Lower lobe of right lung (tissue), 2 donors: Measurements from ENCODE around the gene AGAP2. TPM values are rescaled to one million over a fixed set of nuclear protein-coding genes. Genes with fewer than 3 reads are reported as not detected.

Experiments
- ATAC-seq, 2 donors: fragments of 200-7000 bp; cut with Tn5 transposase; one replicate each; pipeline ENCODE4 v1.9.1; 2020 to 2022; ENCODE audit warnings: mild to moderate bottlenecking in 2 of 2, moderate library complexity in 2 of 2
- DNase-seq: peaks from one replicate; pipeline ENCODE4 v3.0.0-alpha.2; 2020
- H3K27ac ChIP-seq: fragments of 200-600 bp; one replicate; pipeline ENCODE4 v1.8.0; 2022
- H3K27me3 ChIP-seq: fragments of 200-600 bp; one replicate; pipeline ENCODE4 v1.8.0; 2022; ENCODE audit warnings: low read depth
- H3K36me3 ChIP-seq: fragments of 200-600 bp; one replicate; pipeline ENCODE4 v1.8.0; 2022; ENCODE audit warnings: mild to moderate bottlenecking
- H3K4me1 ChIP-seq: fragments of 200-600 bp; one replicate; pipeline ENCODE4 v1.8.0; 2022
- H3K4me3 ChIP-seq: fragments of 200-600 bp; one replicate; pipeline ENCODE4 v1.8.0; 2022; ENCODE audit warnings: mild to moderate bottlenecking
- H3K9me3 ChIP-seq: fragments of 200-600 bp; one replicate; pipeline ENCODE4 v1.8.0; 2022
- intact Hi-C: fragments of 100-400 bp; cut with DNase I; formaldehyde crosslinking; loops from one replicate; pipeline ENCODE4 v1.11.0; 2022
- total RNA-seq: library from RNA; stranded (reverse); fragmentation: NEBNext Ultra II Directional; extraction: Animal tissue kit (Norgen Biotek cat#: 25700); gene quantifications from one replicate; pipeline ENCODE4 v1.2.1, GENCODE V29; 2021
- TF ChIP-seq, protein P1 (sequence below): fragments of 200-600 bp; IDR thresholded peaks from one replicate; pipeline ENCODE4 v1.8.0; 2022; ENCODE audit warnings: antibody characterized with exemption, mild to moderate bottlenecking
- donor health status: DM: no; HTN: yes; CAD: no; lungs with severe emphysema.

Gene AGAP2
- total RNA-seq, 1 donor from 2014 or later = 5.7 TPM

DNA sequence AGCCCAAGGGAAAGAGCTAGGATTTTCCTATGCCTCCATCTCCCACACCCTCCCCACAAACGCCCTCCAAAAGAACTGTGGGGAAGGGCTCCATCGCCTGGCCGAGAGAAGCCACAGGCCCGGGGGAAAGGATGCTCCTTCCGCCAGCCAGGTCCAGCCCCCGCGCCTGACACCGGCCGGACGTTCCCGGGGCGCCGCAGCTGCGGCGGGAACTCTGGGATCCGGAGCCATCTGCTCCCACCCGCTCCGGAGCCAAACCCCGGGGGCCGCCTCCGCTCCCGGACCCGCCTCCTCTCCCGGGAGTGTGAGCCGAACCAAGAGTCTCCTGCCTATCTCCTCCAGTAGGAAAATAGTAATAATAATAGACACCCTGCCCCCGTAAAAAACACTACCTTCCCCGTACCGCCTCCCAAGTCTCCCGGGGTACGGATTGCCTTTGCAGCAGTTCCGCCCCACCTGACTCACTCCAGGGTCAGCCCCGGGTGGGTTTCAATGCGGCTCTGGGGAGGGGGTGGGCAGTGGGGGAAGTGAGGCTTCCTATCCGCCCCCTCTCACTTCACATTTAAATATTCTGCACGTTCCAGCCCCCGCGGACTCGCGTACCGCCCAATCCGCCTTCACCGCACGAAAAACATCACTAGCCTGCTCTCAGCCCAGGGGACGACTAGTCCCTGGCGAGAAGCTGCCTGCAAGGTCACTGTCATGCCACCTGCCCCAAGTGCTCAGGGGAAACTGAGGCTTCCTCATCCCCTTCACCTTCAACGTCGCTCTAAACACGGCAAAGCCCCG lies 2.4 kb downstream of the AGAP2 start:
- DNase-seq = no peak
- intact Hi-C loops = no loop called here

DNA sequence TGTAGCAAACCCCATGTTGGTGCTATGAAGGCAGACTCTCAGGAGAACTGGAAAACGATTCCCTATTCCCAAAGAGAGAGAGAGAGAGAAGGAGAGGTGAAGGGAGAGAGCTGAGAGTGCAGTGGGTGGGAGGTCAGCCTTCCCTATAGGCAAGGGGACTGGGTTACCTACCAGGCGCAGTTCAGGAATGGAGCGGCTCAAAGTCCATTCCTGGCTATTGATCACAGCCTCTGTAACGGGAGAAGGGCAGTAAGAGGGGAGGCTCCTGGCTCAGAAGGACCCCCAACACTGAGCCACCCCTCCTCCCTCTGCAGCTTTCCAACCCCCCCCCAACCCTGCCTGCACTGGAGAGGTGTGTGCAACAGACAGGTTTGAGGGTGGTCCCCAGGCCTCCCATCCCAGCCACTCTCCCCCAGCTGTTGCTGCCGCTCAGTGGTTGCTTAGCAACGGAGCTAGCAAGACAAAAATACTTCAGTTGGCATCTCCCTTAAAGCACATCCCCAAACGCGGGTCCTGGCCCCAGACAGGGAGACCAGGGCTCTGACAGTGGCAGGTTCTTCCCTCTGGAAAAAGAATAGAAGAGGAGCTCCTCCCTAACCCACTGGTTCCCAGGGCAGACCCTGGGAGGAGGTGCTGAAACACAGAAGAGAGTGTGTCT lies 3.2 kb downstream of the AGAP2 start:
- Histone ChIP-seq H3K27ac (no peak overlapping the region), H3K27me3 (peaks cover 66% of the 10 kb centered on the region), H3K36me3 (peaks cover 9% of the 10 kb centered on the region), H3K4me1 (peaks cover 36% of the 10 kb centered on the region), H3K9me3 (no peaks in the 10 kb centered on the region), H3K4me3 (no peak overlapping the region)
- DNase-seq = no peak
- intact Hi-C loops = no loop called here
- TF ChIP-seq, protein P1, sequence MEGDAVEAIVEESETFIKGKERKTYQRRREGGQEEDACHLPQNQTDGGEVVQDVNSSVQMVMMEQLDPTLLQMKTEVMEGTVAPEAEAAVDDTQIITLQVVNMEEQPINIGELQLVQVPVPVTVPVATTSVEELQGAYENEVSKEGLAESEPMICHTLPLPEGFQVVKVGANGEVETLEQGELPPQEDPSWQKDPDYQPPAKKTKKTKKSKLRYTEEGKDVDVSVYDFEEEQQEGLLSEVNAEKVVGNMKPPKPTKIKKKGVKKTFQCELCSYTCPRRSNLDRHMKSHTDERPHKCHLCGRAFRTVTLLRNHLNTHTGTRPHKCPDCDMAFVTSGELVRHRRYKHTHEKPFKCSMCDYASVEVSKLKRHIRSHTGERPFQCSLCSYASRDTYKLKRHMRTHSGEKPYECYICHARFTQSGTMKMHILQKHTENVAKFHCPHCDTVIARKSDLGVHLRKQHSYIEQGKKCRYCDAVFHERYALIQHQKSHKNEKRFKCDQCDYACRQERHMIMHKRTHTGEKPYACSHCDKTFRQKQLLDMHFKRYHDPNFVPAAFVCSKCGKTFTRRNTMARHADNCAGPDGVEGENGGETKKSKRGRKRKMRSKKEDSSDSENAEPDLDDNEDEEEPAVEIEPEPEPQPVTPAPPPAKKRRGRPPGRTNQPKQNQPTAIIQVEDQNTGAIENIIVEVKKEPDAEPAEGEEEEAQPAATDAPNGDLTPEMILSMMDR = no peak
- no peak for ATAC-seq

More for the DNA sequence above, 2.4 kb downstream of the AGAP2 start:
- H3K27me3 ChIP-seq = peaks cover 65% of the 10 kb centered on the region
- H3K4me3 ChIP-seq = peak overlapping the region; percentile 28
- H3K27ac ChIP-seq = no peak overlapping the region
- ATAC-seq = peak in 1 of 2 donors; percentile 3
- no peaks in the 10 kb centered on the region for H3K9me3 ChIP-seq
- TF ChIP-seq, protein P1 = no peak
- peaks cover 42% of the 10 kb centered on the region for H3K4me1 ChIP-seq
- peaks cover 9% of the 10 kb centered on the region for H3K36me3 ChIP-seq

DNA sequence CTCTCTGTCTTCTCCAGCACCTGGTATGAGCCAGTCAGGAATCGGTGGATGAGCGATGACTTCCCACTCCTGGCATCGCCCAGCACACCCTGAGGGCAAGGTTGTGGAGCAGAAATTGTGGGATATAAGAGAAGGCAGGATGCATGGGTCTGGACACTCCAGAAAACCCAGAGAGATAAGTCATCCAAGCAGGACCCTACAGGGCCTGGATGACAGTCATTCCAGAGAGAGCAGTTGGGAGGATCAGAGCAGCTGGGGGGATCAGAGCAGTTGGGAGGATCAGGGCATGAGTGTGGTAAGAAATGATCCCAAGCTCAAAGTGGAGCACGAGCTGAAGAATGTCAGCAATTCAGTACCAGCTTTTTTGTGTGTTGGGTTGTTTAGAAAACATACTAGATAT lies 4.0 kb downstream of the AGAP2 start:
- H3K4me1 ChIP-seq = peaks cover 36% of the 10 kb centered on the region
- TF ChIP-seq, protein P1 = no peak
- H3K27ac ChIP-seq = no peak overlapping the region
- no peak for ATAC-seq
- no peak overlapping the region for H3K4me3 ChIP-seq
- no peaks in the 10 kb centered on the region for H3K9me3 ChIP-seq
- H3K27me3 ChIP-seq = peaks cover 64% of the 10 kb centered on the region
- no peak for DNase-seq
- intact Hi-C loops = no loop called here
- H3K36me3 ChIP-seq = peaks cover 9% of the 10 kb centered on the region

DNA sequence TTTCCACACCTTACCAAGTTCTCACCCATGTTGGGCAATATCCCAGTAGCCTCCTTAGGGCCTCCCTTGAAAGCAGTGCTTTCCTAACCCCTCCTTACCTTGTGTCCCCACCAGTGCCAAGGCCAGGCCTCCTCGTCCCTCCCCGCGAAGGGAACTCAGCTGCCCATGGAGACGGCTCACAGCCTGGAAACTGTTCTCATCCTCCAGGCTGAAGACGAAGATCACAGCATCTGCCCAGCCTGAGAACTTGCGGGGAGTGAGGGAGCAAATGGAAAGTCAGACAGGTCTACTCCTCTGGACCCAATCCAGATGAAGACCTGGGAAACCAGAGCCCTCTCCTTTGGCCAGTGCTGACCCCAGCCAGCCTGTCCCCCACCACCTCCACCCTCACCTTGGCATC lies 4.6 kb downstream of the AGAP2 start:
- TF ChIP-seq, protein P1 = no peak
- Histone ChIP-seq H3K27ac (no peak overlapping the region), H3K36me3 (peaks cover 9% of the 10 kb centered on the region), H3K27me3 (peaks cover 59% of the 10 kb centered on the region), H3K9me3 (no peaks in the 10 kb centered on the region), H3K4me3 (no peak overlapping the region), H3K4me1 (peaks cover 30% of the 10 kb centered on the region)
- no peak for DNase-seq
- no peak for ATAC-seq
- intact Hi-C loops = no loop called here

DNA sequence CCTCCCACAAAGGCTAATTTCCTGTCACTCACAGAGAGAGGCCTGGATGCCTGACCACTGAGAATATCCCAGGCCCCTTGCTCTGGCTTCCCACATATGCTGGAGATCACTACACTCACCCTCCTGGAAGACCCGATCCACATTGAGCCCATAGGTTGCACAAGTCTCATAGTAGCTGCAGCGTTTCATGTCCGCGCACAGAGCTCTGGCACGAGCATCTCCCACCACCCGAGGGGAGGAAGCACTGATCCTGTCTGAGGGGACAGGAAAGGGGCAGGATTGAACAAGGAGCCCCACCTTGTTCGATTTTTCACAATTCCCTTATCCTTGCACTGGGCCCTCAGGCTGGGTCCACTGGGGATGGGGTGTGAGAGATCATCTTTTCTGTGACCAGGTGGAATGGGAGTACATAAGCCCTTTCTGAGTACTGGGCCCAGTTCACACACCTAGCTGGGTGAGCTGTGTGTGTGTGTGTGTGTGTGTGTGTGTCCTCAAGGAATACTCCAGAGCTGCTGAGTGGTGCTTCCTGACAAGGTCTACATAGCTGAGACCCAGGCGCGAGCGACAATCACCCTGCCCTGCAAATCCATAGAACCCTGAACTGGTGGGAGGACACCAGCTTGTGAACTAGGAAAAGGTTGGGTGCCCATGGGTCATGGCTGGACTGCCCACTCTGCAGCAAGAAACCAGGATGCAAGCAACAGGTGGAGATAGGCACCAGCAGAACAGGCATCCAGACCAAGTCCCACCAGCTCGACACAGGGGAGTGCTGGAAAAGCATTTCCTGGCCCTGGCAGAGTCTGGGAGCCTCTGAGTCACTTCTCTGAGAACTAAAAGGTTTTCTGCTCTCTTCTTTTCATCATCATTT lies 5.6 kb downstream of the AGAP2 start:
- Histone ChIP-seq H3K36me3 (peaks cover 9% of the 10 kb centered on the region), H3K4me1 (peaks cover 25% of the 10 kb centered on the region), H3K27ac (no peak overlapping the region), H3K27me3 (peaks cover 51% of the 10 kb centered on the region), H3K9me3 (no peaks in the 10 kb centered on the region), H3K4me3 (no peak overlapping the region)
- intact Hi-C loops = no loop called here
- TF ChIP-seq, protein P1 = no peak
- ATAC-seq (no peak), DNase-seq (no peak)
